GM18909 (cell line): ENCODE results near the gene C4BPB.

Source experiments
- ATAC-seq: cut with Tn5 transposase; IDR thresholded peaks from one replicate; pipeline ENCODE4 v1.9.1; 2021; ENCODE audit warnings: mild to moderate bottlenecking; ENCODE audit not compliant: unreplicated experiment, poor library complexity

The C4BPB gene

DNA sequence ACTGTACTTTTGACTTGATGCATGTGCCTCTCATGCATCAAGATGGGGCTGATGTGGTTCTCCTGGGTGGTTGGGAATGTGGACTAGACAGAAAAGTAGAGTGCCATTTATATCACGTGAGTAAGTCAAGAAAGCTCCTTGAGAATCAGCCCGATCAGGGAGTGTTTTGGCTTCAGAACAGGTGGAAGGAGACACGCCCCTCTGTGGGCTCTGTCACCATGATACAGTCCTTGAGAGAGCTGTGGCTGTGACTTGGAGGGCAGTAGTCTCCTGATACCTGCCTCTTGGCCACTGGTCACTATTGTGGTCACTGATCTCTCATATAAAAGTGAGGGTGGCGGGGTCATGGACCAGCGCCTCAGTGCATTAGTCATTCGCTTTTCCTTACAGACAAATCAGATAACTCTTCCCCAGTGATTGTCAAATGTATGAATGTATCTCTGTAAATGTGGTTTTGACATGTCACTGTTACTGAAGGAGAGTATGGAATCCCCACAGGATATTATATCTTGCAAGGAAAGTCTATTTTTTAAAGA lies 8.9 kb upstream of the C4BPB start:
- ATAC-seq: no peak

DNA sequence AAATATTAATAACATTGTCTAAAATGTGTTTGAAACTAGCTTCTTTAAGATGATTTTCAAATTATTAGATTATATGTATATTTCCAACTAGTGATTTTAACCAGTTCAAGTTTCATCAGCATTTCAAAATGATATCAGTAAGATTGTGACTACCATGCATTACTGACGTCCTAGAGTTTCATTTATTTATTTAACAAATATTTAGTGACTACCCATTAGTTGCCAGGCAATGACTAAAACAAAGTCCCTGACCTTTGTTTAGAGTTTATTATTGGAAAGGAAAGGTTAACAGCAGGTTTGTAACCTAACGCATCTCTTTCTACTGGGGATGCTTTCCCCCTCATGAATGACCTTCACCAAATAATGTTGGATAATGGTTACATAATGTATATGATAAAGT lies 7.6 kb upstream of the C4BPB start:
- ATAC-seq: no peak

DNA sequence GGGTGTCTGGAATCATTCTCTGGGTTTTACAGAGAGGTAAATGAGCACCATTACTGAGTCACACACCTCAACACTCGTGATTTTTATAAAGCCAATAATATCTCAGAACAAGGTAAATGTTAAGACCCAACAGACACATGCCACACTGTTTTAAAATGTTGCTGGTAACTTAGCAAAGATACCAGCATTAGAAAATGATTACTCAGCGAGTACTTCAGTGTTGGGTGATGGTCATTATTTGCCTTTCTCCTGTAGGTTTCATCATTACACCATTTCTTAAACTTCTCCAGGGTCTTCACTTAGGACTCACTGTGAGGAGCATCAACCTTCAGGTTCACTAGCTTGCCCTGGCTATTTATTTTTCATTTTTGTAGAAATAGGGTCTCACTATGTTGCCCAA lies 6.9 kb upstream of the C4BPB start:
- no peak for ATAC-seq

DNA sequence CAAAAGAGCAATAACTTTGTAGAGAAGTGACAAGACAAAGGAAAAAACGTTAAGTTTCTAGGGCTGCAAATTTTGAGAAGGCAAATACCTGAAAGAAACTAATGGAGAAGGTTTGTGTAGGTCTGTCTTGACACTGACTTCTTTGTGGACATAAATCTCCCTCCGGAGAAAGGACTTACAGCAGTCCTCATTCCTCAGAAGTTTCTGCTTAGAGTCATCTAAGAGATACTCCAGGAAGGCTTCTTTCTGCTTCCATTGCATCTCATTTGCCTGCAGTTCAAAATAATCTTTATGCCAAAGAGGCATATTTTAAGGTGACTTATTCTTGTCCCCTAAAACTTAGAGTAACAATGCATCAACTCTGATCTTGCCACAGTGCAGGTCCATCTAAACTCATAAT lies 4.4 kb upstream of the C4BPB start:
- no peak for ATAC-seq

DNA sequence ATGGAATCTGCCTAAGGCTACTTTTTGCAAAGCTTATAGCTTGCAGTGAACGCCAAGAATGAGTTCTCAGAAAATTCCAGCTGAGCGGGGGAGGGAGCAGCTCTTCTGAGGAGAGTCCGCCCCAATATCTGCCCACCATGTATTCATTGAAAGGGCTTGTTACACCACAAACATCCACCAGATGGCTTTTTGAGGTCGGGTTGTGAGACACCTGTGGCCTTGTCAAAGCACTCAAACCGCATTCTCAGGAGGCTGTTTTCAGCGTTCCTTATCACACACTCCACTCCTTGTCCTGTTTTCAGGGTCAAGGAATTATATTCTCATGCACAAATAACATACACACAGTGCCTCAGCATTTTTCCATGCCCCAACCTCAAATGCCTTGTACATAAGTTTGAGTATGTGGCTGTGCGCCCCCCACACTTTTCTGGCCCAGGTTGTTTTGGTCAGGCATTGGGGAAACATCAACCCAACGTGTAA lies 3.9 kb upstream of the C4BPB start:
- peak; percentile 67 for ATAC-seq

DNA sequence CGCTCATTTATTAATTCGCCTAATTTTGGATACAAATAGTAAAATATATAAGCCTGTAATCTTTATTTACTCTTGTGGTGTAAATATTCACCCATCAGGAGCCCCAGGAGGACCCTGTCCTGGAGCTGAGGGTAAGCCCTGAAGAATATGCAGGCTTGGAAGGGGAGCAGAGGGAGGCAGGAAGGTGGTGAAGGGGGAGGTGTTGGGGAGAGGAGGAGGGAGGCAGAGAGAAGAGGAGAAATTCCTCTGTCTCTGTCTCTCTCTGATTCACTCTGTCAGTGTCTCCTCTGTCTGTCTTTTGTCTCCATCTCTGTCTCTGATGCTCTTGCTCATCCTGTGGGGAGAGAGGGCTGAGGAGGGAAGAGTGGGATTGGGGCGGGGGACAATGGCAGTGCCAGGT lies 2.8 kb upstream of the C4BPB start:
- no peak for ATAC-seq

DNA sequence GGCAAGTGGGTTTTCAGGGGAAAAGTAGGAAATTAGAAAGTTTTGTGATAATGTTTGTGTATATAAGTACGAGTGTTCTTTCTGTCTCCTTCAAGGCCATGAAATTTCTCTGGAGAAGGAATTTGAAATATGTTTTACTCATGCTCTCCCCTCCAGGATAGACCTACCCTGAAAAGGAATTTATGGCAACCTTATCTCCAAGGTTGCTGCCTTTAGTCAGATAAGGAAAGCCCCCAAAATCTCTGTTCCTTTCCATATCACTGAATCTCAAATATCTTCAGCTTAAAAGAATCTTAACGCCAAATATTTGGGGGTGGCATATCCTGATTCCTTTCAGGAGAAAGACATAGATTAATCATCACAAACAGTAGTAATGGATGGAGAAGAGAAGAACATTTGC lies 499 bp upstream of the C4BPB start:
- no peak for ATAC-seq

DNA sequence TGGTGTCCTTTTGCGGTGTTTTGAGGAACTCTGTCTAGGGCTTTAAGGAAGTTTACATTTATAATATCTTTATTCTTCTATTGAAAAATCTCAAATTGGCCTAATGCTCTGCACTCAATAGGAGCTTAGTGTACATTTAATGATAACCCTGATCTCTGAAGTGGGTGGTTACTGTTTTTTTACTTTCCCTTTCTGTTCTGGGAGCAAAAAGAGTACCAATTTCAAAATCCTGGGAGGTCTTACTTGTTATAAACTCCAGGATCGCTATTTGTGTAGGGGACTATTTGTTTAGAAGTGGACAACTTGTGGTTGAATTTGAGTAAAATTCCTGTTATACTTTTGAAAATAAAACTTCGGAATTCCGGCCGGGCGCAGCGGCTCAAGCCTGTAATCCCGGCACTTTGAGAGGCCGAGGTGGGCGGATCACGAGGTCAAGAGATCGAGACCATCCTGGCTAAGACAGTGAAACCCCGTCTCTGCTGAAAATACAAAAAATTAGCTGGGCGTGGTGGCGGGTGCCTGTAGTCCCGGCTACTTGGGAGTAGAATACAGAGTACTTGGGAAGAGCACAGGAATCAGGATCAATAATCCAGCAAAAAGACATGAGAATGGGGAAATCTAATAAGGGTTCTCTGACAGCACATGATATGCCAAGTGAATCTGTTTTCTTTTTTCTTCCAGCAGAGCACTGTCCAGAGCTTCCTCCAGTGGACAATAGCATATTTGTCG lies 1.1 kb downstream of the C4BPB start:
- ATAC-seq: peak; percentile 15

DNA sequence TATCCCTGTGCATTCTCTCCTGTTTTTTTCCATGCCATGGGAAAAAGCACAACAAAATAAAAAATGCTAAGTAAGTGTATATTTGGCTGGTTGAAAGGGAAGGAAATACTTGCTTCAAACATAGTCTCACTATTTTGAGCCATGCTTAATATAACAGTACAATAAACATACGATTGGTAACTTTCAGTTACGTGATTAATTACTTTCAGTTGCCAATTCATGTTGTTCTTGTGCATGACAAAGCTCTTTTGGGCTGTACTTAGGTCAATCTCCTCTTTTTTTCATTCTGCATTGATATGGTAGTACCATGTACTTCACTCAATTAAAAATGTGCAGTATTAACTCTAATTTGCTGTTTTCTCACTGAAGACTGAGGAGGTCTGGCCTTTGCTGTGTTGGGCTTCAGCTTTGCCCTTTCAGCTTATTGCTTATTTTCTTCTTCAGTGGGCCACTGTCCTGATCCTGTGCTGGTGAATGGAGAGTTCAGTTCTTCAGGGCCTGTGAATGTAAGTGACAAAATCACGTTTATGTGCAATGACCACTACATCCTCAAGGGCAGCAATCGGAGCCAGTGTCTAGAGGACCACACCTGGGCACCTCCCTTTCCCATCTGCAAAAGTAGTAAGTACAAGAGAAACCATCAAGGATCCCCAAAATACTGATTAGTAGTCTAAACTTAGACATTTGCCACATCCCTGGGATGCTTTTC lies 2.7 kb downstream of the C4BPB start:
- ATAC-seq: no peak

DNA sequence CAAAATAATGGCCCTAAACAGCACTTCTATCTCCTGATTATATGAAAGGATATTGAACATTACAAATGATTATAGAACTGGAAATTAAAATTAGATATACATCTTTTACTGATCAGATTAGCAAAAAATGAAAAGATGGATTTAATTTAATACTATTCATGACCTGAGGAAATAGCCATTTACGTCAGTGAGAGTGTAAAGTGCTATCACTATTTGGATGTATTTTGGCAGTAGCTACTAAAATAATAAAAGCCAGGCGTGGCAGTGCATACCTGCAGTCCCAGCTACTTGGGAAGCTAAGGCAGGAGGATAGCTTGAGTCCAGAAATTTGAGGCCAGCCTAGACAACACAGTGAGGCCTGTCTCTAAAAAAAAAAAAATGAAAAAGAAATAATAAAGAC lies 5.3 kb downstream of the C4BPB start:
- no peak for ATAC-seq

DNA sequence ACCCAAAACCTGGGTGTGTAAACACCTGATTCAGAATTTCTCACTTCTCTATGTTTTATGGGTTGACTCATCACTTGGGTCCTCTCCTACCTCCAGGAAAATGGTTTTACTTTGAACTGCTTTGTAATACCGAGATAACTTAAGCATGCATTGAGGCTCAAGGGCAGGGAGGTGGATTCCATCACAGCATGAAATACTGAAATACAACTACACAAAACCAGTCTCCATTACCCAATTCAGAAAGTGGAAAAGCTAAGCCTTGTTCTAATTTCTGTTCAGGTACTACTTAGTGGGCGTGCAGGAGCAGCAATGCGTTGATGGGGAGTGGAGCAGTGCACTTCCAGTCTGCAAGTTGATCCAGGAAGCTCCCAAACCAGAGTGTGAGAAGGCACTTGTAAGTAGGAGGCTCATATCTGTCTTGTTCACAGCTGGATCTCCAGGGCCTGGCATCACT lies 9.2 kb downstream of the C4BPB start:
- ATAC-seq: peak; percentile 84

DNA sequence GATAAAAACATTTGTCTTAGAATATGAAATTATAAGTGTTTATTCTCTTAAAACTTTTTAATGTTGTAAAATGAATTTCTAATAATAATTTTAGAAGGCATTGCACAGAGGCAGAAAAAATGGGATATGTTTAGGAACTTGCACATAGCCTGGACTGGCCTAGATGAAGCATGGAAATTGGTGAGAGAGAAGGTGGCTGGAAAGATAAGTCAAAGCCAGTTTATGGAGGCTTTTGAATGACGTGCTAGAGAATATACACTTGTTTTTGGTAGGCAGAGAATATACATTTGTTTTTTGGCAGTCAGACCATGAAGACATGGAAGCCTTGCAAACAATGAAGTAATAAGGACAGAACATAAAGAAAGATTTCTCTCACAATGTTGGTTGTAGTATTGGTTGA lies 13.1 kb downstream of the C4BPB start:
- no peak for ATAC-seq

DNA sequence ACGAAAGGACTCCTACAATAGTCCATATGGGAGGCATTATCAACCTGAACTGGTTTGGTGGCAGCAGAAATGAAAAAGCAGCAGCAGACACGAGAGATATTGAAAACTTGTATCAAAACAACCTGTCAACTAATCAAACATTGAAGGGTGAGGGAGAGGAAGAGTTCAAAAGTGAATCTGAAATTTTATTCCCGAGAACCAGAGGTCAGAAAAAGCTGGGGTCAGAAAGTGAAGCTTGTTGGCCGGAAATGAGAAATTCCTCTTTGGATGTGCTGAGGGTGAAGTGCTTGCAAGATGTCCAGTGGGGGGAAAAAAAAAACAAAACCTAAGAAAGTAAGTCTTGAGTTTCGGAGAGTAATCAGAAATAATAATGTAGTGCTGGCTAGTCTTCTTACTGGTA lies 13.5 kb downstream of the C4BPB start:
- ATAC-seq: no peak

DNA sequence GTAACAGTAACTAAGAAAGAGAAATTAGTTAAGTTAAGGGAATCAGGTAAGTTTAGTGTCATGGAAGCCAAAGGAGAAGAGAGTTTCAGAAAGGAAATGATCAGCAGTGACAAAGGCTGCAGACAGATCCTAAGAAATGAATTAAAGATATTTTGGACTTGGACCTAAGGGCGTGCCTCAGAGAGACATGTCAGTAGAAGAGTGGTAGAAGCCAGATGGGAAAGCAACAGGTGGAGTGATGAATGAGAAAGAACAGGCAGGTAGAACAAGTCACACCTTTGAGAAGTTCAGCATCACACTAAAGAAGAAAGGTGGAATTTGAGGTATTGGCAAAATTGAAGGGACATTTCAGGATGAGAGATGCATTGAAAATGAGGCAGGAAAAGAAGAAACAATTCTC lies 14.0 kb downstream of the C4BPB start:
- no peak for ATAC-seq

DNA sequence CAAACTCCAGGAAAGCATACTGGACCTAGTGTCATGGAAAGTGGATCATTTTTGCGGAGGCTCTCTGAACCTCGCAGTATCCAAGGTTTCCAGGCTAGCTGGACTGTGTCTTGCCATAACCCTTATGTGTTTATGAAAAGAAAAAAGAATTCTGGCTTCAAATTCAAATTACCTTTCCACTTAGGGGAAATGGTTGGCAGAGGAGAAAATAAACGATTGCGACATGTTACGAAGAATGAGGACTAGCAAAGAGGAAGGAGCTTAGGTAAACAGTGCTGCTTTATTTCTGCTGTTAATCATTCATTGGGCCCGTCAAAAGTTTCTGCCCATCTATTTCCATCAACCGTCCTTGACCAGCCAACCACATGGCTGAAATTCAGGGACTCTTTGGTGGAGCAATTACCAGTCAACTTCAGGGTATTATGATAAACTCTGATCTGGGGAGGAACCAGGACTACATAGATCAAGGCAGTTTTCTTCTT lies 15.3 kb downstream of the C4BPB start, which contains the start of gene C4BPA:
Gene C4BPA (plus strand): TSS at position 342 of the 482 bp plus-strand sequence. CDS start 8,793 bp downstream, outside the sequence.
- no peak for ATAC-seq

DNA sequence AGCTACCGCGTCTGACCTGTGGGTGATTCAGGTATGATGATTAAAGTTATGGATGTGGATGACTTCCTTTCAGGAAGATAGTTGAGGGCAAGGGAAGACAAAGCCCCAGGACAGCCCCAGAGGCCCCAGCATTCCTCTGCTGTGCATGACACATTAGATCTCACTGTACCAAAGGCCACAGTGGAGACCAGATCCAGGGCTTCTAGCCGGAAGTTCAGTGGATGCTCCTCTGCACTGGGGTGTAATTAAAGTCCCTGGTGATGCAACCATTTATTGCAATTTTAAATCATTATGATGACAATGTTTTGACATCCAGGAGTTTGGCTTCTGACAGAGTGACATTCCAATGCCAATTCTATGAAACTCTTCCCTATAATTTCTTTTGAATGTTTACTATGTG lies 20.3 kb downstream of the C4BPB start:
- no peak for ATAC-seq

DNA sequence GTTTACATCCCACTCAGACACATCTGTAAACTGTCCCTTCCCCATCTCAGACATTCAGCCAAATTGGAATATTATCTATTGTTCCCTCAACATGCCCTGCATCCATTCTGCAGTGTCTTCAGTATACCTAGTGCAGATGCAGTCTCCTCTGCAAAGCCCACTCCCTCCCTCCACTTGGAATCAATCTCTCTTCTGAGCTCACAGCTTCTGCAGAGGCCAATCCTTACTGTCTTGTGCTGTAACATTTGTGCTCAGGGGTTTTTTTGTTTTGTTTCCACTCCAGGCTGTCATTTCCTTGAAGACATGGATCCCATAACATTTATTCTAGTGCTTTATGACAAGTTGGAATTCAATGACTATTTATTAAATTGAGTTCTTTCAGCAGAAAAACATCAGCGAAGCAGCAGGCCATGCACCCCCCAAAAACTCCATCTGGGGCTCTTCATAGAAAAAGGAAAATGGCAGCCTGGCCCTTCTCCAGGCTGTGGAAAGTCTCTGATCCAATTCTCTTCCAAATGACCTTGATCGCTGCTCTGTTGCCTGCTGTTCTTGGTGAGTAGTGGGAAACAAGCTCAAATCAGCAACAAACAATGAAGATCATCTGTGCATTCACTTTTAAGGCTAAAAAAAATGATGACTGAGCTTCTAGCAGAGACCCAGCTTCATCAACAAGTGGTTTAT lies 24.1 kb downstream of the C4BPB start:
- no peak for ATAC-seq

DNA sequence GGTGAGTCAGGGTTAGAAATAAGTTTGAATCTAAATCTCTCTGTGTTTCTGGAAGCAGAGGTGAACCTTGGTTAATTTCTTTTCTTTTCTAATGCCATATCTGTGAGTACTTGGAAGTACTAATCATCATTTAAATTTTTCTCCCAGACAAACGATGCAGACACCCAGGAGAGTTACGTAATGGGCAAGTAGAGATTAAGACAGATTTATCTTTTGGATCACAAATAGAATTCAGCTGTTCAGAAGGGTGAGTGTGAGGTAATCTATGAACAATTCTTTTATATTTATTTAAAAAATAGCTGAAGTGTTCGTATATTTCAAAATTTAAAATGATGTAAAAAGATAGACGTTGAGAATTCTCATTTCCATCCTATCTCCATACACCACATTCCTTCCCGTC lies 26.6 kb downstream of the C4BPB start:
- no peak for ATAC-seq

DNA sequence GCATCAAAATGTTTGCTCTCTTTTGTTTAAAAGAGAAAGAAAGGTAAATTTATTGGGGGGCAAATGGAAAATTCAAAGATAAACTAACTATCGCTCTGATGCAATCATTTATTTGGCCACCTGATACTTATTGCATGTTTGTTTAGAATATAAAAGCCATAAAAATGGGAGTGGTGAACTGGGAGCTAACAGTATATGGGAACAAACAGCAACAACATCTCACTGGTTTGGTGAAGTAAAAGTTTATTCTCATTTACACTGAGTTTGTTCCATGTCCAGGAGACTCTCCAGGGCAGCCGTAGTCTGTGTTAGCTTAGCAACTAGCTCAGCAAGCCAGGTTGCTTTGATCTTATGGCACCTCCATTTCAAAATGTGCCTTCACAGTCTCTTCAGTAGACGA lies 35.7 kb downstream of the C4BPB start:
- no peak for ATAC-seq

DNA sequence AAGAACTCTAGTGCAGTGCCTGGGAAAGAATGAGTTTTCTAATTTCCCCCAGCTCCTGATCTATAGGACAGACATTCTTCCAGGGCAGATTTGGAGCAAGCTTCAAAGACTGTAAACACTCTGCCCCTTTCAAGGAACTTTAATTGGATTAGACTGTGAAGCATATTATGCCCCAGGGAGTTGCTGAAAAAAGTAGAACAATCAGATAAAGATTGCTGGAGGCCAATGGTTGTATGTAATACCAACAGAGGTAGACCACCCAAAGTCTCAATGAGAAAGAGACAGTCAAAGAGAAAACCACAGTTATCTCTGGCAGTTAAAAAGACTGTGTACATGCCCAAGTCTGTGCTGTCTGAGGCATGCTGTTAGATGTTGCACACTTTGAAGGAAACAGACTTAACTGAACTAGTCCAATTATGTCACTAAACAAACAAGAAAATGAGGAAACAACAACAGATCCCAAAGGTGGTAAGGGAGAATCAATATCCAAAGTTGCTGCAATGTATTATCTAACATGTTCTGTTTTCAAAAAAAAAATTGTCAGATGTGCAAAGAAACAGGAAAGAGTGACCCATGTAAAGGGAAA lies 39.8 kb downstream of the C4BPB start:
- ATAC-seq: no peak
